SH-SY5Y (cell line): Measurements from ENCODE around the gene CCDC179.

Experiments
- GATA2 ChIP-seq: IDR thresholded peaks from 2 replicates; pipeline ENCODE4 v1.6.1; 2011; ENCODE audit warnings: mild to moderate bottlenecking, low read depth, low read length
- GATA3 ChIP-seq: IDR thresholded peaks from 2 replicates; pipeline ENCODE4 v1.6.1; 2011; ENCODE audit warnings: low read depth, mild to moderate bottlenecking, low read length, moderate library complexity

- TF ChIP-seq GATA3, result no peak
- TF ChIP-seq GATA2, result no peak
Measured at GRCh38 chr11:22802861-22803260, 57.4 kb downstream of the CCDC179 start.
